GM19035 (cell line): ENCODE measurements around the gene SLC25A44.

ENCODE experiments used
- ATAC-seq: cut with Tn5 transposase; IDR thresholded peaks from one replicate; pipeline ENCODE4 v1.9.1; 2021; ENCODE audit not compliant: unreplicated experiment

SLC25A44 gene

DNA sequence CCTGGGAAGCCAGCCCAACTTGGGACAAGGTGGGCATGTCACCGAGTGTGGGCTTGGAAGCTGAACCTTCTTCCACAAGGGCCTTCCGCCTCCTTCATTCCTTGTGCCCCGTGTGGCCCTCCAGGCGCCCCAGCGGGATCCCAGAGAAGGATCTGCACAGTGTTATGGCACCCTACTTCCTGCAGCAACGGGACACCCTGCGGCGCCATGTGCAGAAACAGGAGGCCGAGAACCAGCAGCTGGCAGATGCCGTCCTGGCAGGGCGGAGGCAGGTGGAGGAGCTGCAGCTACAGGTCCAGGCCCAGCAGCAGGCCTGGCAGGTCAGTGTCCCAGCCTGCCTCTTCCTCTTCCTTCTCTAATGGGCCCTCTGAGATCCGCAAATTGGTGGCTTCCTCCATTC, 42.3 kb downstream of the SLC25A44 start:
- ATAC-seq: no peak

DNA sequence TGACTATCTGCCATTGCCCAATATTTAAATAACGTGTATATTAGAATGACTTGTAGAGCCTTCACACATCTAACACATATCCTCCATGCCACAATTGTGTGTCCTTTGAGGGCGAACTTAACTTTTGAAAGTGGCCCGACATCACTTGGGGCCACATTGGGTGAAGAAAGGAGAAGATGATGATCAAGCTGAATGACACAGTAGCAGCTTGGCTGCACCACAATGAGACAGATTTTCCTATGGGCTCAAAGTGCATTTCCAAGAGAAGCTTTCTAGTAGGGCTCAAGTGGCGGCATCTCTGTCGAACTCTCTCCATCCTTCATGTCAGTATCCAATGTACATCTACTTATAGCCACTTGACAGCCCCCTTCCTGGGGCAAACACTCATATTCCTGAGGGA, 44.3 kb downstream of the SLC25A44 start:
- ATAC-seq: no peak

DNA sequence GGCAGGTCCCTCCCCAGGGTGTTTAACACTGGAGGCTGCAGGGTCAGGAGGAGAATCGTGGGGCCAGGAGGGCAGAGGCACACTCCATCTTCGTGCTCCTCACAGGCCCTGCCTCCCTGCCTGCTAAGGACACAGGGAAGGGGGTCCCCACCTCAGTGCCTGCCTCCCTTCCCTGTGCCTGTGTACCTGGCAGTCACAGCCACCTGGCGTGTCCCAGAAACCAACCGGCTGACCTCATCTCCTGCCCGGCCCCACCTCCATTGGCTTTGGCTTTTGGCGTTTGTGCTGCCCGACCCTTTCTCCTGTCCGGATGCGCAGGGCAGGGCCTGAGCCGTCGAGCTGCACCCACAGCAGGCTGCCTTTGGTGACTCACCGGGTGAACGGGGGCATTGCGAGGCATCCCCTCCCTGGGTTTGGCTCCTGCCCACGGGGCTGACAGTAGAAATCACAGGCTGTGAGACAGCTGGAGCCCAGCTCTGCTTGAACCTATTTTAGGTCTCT, 47.5 kb downstream of the SLC25A44 start:
- no peak for ATAC-seq

DNA sequence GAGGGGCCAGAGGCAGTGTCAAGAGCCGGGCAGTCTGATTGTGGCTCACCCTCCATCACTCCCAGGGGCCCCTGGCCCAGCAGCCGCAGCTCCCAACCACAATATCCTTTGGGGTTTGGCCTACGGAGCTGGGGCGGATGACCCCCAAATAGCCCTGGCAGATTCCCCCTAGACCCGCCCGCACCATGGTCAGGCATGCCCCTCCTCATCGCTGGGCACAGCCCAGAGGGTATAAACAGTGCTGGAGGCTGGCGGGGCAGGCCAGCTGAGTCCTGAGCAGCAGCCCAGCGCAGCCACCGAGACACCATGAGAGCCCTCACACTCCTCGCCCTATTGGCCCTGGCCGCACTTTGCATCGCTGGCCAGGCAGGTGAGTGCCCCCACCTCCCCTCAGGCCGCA, 48.0 kb downstream of the SLC25A44 start, which contains the start of gene BGLAP:
Gene BGLAP (plus strand): TSS at position 259 of the 400 bp plus-strand sequence. CDS start 48 bp downstream, at position 307.
- ATAC-seq: no peak

DNA sequence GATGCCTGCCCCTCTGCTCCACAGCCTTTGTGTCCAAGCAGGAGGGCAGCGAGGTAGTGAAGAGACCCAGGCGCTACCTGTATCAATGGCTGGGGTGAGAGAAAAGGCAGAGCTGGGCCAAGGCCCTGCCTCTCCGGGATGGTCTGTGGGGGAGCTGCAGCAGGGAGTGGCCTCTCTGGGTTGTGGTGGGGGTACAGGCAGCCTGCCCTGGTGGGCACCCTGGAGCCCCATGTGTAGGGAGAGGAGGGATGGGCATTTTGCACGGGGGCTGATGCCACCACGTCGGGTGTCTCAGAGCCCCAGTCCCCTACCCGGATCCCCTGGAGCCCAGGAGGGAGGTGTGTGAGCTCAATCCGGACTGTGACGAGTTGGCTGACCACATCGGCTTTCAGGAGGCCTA, 48.8 kb downstream of the SLC25A44 start:
- ATAC-seq: no peak

DNA sequence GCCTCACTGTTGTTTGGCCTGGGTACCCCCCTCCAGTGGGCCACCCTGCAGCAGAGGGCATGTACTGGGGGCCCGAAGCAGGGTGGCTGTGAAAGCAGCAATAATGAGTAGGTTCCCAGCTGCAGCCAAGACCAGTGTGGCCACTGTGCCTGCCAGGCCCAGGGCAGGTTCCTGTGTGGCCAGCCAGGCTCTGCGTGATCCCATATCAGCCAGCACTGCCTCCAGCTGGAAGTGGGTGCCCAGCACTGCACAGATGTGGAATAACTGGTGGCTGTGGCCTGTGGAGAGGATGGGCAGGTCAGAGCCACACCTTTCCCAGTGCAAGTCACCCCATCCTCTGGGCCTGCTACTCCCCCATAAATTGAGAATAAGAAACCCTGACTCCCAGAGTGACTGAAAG, 50.2 kb downstream of the SLC25A44 start:
- no peak for ATAC-seq

DNA sequence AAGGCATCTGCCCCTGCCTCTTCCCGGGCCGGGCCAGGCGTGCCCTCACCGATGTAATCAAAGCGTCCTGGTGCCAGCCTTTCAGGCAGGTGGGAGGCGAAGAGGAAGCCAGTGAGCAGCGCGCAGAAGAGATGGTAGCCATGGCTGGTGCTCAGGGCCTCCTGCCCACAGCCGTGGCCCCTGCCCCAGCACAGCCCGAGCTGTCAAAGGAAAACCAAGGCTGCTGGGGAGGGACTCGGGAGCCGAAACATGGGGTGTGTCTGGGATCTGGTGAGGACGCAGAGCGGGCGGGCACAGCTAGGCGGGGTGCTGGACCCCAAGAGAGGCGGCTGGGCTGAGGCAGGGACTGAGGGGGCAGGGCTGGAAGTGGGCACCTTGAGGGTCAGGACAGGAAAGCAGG, 50.8 kb downstream of the SLC25A44 start:
- no peak for ATAC-seq

DNA sequence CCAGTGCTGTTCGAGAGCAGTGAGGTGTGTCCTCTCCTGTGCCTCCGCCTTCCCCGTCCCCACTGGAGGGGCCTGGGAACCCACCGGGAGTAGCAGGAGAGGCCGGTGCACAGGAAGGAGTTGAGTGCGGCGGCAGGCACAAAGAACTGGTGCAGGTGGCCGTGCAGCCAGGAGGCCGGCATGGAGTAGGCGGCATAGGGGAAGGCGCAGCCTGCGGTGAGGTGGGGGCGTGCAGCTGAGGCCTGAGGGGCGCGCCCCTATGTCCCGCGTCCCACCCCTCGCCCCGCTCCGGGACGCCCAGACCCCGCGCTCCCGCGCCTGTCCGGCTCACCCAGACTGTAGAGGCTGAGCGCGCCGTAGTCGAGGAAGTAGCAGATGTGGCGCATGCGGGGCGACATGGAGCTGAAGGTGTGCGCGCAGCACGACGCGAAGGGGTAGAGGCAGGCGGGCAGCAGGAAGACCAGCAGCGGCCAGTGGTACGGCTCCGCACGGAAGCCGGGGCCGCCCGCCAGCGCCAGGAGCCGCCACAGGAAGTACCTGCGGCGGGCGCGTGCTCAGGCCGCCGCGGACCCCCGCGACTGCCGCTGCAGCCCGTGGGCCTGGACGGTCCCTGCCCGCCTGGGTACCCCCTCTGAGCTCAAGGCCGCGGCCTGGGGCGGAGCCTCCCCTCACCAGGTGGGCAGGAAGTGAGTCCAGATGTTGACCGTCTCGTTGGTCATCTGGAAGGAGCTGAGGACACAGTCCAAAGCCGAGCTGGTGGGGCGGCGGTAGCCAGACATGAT, 51.7 kb downstream of the SLC25A44 start:
- no peak for ATAC-seq

DNA sequence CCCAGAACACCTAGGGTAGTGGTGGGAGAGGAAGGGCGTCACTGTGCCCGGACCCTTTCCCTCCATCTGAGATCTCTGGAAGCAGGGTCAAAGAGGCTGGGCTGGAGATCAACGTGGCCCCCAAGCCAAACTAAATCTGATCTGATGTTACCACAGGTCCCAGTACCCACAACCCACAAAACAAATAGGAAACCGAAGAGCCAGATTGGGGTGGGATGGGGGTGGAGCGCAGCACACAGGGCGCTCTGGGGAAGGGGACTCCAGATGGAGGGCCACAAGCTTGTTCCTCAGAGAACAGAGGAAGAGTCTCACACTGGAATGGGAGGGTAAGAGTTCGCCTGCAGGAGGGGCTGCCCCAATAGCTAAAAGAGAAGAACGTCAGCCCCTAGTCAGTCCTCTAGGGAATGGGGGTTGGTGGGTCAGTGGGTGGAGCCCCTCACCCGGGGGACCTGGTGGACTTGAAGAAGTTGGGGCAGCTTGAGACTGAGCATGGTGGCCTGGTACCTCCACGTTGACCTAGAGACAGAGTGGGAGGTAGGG, 52.4 kb downstream of the SLC25A44 start:
- ATAC-seq: no peak

DNA sequence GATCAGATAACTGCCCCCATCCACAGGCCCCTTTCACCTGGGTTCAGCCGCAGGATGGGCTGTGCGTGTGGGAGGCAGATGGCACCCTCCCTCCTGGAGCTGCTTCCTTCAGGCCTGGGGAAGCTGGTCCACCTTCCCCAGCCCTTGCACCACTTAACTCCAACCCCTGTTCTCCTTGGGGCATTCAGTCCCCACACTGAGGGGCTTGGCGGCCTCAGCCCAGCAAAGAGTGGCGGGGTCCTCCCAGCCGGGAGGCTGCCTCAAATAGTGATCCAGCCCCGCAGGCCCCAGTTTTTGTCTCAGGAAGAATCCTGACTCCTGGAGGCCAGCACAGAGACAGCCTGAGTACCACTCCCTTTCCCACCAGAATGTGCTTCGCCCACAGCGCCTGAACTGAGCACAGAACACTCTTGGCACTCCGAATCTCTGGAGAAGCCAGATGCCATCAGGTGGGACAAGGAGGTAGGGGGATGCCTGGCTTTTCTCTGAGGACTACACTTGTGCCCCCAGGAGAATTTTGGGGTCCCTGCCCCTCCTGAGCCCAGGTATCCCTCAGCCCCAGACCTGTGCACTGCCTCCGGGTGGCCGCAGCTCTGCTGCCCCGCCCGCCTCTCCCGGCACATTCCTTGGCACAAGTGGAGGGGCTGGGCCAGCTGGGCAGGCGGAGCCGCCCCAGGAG, 53.0 kb downstream of the SLC25A44 start:
- ATAC-seq: no peak

DNA sequence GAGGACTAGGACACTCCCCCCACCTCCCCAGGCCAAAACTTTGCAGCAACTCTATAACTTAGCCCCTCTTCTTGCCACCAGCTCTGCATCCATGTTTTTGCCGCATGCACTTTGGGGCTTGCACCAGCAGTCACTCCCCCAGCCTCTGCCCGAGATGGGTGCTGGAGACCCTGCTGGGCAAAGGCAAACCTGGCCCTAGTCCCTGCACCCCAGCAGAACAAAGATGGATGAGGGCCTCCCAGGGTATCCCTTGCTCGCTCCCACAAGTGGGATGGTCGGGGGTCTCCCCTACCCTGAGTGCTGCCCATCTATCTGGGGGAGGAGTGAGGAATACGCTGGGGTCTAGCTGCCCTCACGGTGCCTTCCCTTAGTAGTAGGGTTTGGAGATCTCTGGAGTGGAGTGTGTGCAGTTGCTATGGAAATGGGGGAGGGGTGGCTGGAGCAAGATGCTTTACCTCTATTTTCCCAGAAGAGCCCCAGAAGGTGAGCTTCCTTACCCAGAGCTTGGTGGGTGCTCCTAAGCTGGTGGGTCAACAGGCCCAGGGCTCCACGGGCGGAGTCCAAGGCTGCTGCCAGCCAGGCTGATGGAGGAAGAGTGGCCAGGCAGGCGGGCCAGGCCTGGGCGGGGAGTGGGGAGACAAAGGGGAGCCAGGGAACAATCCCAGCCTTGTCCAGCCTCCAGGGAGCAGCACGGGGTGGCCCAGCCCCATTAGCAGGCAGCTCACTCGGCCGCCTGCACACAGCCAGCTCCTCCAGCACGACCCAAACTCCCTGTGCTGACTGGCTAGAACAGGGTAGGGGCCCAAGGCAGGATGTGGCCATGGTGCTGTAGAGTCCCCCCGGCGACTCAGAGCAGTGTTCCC, 53.8 kb downstream of the SLC25A44 start, which contains the start of gene PAQR6:
Gene PAQR6 (minus strand): TSS at position 597 of the 863 bp plus-strand sequence. CDS start 1,325 bp downstream, outside the sequence.
- ATAC-seq: no peak

DNA sequence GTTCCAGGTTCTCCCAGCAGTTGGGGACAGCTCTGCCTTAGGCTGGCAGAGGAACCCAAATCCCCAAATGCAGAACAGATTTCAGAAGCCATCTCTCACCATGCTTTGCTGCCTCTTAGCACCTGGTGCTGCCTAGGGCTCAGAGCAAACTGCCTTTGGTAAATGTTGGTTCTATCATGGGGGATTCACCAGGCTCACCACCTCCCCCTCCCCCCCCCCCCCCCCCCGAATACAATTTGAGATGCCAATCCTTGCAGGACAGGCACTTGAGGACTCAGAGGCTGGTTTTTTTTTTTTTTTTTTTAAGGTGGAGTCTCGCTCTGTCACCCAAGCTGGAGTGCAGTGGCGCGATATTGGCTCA, 54.4 kb downstream of the SLC25A44 start:
- no peak for ATAC-seq

DNA sequence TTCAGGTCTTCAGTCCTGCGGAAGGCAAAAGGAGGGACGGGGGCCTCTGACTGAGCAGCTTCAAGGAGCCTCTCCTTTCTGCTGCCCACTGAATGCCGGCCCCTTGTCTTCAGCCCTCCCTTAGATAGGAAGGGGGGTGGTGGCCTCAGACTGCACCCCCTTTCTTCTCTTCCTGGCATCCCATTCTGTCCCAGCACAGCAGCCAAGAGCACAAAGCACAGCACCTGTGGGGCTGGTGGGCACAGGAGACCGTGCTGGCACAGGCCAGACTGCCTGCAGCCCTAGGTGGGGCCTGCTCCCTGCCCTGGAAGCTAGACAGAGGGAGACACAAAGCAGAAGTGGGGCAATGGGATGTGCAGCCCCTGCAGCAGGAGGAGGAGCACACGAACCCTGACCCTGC, 55.7 kb downstream of the SLC25A44 start:
- no peak for ATAC-seq

DNA sequence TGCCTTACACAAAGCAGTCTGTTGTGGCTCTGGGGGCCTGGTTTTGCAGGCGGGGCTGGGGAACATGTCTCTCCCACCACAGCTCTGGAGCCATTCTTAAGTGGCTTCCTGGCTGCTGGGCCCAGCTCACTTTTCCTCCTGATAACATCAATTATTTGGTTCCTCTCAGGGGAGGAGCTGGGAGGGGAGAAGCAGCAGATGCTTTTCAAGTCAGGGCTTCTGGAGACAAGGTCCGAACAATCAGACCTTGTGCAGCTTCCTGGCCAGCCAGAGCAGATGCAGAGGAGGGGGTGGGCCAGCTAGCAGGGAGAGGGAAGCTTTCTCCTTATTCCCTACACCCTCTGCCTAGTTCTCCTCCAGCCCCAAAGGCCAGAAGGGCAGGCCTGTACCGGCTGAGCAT, 57.6 kb downstream of the SLC25A44 start:
- ATAC-seq: no peak

DNA sequence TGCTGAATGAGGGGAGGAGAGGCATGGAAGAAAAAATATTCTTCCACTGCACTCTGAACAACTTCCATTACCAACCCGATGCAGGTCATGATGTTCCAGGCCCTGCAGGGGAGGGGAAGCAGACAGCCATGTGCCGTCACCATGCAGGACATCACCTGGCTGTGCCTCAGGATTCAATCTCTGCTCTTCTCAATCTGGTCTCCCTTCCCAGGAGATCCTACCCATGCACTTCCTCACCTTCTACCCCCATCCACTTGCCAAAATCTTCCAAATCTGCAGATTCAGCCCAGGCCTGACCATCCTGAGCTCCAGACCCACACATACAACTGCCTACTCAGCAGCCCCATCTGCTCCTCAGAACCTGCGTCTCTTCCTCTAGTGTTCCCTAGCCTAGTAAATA, 59.7 kb downstream of the SLC25A44 start:
- ATAC-seq: no peak

DNA sequence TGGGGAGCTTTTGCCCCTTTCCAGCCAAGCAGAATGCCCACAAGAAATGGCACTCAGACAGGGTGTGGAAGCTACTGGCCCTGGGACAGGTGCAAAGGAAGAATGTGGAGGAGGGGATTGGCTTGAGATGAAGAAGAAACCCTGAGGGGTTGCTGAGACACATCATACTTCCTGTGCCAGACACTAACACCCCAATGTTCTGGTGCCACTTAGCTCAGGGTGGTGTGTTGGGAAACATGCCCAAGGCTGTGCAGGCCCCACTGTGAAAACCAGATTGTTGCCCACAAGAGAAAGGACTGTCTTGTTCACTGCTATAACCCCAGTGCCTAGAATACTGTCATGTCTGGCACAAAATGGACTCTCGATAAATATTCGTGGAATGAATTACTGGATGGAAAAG, 63.8 kb downstream of the SLC25A44 start:
- ATAC-seq: no peak

DNA sequence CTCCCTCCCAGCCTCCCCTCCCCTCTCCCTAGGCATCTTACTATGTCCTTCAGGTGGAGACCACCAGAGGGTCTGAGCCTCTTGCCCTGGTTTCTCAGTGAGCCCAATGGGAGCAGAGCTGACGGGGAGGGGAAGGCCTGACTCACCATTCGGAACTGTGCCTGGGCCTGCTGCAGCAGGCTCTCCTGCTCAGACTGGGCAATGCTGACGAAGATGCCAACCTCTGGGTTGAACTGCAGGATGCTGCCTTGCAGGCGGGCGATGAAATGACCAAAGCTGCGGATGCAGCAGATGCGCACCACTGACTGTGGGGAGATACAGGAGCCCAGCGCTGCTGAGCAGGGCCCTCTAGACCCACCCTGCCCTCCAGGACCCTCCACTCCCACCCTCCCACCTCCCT, 65.0 kb downstream of the SLC25A44 start:
- no peak for ATAC-seq

DNA sequence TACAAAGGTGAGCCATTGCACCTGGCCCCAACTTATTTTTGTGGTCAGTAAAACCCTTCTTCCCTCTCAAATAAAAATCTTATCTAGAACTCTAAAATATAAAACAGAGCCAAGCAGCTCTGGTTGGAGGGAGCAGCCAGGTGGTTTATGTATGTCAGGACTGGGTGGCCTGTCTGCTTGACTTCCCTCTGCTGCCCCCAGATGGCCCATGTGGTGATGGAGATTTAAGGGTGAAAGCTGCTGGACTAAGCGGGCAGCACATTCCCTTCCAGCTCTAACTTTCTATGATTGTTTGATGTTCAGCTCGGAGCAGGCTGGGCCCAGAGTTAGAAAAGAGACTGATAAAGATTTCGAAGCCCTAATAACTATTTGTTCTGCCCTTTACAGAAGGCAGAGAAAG, 65.9 kb downstream of the SLC25A44 start:
- no peak for ATAC-seq

DNA sequence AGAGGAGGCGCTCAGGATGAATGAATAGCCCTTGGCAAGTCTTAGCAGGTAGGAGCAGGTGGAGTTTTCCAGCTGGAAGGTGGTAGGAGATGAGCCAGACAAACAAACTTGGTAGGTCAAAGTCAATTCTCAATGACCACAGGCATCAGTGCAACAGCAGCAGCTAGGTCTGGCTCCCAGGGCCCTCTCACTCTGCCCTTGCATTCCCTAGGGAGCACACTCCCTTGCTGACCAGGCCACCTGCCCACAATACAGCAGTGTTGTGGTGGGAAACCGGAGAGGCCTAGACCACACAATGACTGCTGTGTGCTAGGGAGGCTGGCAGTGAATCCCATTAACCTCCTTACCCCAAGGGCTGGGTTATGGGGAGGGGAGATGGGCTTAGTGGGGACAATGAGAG, 67.0 kb downstream of the SLC25A44 start:
- ATAC-seq: no peak
